Fibroblast of lung (primary cell): Measurements from ENCODE around the gene FAM240B.

ENCODE experiments used
- EZH2 ChIP-seq: IDR thresholded peaks from 2 replicates; pipeline ENCODE4 v1.5.1; 2012; ENCODE audit warnings: low read length, control low read depth, mild to moderate bottlenecking; ENCODE audit errors: missing control alignments
- TF ChIP-seq, protein P1 (sequence below), 2 donors: IDR thresholded peaks in 1 of 2; conservative IDR thresholded peaks in 1 of 2; 1 replicate in 1 of 2; 2 replicates in 1 of 2; pipeline ENCODE4 v1.5.1; 2011 to 2012; ENCODE audit warnings: low read length in 2 of 2, control low read depth in 1 of 2, inconsistent platforms in 1 of 2, low read depth in 1 of 2, mild to moderate bottlenecking in 1 of 2

DNA sequence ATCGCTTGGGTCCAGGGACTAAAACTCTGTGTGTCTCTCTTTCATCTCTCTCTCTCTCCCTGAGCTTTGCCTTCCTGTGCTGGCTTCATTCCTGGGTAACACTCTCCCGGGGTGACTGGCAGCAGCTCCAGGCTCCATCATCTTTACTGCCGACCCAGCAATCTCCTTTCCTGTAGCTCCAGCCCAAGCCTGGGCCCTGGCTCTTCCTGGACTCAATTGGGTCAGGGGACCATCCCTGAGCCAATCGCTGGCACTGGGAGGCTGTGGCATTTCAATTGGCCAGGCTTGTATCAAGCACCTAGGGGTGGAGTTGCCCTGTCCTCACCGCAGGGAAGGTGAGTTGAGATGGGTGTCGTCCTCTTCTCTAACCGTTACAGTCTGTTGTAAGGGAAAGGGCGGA lies 31.9 kb downstream of the FAM240B start:
- TF ChIP-seq, protein P1, sequence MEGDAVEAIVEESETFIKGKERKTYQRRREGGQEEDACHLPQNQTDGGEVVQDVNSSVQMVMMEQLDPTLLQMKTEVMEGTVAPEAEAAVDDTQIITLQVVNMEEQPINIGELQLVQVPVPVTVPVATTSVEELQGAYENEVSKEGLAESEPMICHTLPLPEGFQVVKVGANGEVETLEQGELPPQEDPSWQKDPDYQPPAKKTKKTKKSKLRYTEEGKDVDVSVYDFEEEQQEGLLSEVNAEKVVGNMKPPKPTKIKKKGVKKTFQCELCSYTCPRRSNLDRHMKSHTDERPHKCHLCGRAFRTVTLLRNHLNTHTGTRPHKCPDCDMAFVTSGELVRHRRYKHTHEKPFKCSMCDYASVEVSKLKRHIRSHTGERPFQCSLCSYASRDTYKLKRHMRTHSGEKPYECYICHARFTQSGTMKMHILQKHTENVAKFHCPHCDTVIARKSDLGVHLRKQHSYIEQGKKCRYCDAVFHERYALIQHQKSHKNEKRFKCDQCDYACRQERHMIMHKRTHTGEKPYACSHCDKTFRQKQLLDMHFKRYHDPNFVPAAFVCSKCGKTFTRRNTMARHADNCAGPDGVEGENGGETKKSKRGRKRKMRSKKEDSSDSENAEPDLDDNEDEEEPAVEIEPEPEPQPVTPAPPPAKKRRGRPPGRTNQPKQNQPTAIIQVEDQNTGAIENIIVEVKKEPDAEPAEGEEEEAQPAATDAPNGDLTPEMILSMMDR (conservative IDR thresholded peaks at IDR 0.05 in 1 of 2, IDR thresholded peaks at IDR 0.05 in 1 of 2; ENCODE audit: low read depth in 1 of 2, low read length in 2 of 2), result no peak
- no peak for TF ChIP-seq EZH2
